Measurements from ENCODE around the gene RALBP1. TPM values are rescaled to one million over a fixed set of nuclear protein-coding genes. Genes with fewer than 3 reads are reported as not detected.
"Not testable (repeated sequence)": the region's sequence is repeated elsewhere in the genome, so short reads cannot be mapped to it uniquely, and the experiment has no call there.

Gene RALBP1
- total RNA-seq, 4 donors from 2014 or later: 103 to 164 (median 115) TPM

- no peaks in the 10 kb centered on the region for H3K27me3 ChIP-seq
- H3K4me1 ChIP-seq: peaks cover 0 to 32% (median 23%) of the 10 kb centered on the region in 4 donors
- H3K9me3 ChIP-seq: no peaks in the 10 kb centered on the region
- no peaks in the 10 kb centered on the region for H3K36me3 ChIP-seq
- 56% methylated on average over 3 of the region's 3 CpGs for WGBS
- no peak for TF ChIP-seq POLR2AphosphoS5 (IDR thresholded peaks at IDR 0.05)
- H3K27ac ChIP-seq (replicated peaks in 1 of 4): peak overlapping the region in 2 of 4 donors; percentile 43 to 47
- intact Hi-C loops (cut with DNase I): no loop called here
- no peak overlapping the region for H3K4me3 ChIP-seq
- DNase-seq (ENCODE audit: extremely low spot score): peak; percentile 21
Observed at GRCh38 chr18:9429662-9429993, 45.7 kb upstream of the RALBP1 start.

DNA sequence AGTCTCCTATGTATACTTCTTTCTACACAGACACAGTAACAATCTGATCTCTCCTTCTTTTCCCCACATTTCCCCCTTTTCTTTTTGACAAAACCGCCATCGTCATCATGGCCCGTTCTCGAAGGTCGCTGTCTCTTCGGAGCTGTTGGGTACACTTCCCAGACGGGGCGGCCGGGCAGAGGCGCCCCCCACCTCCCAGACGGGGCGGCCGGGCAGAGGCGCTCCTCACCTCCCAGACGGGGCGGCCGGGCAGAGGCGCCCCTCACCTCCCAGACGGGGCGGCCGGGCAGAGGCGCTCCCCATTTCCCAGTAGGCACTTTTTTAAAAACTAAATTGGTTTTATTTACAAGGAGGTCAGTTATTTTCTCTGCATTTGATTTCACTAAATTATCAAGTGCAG is 45.0 kb upstream of the RALBP1 start:
- DNase-seq (ENCODE audit: extremely low spot score); intact Hi-C loops (cut with DNase I); H3K4me3 ChIP-seq; H3K36me3 ChIP-seq; H3K9me3 ChIP-seq; H3K27ac ChIP-seq (replicated peaks in 1 of 4); H3K27me3 ChIP-seq: not testable (repeated sequence)
- peaks cover 0 to 32% (median 23%) of the 10 kb centered on the region in 4 donors for H3K4me1 ChIP-seq
- WGBS: 94% methylated on average over 22 of the region's 22 CpGs

GRCh38 chr18:9431296-9431695 is 44.0 kb upstream of the RALBP1 start:
- 94% methylated on average over 6 of the region's 6 CpGs for WGBS
- Histone ChIP-seq H3K4me3 (no peak overlapping the region), H3K36me3 (no peaks in the 10 kb centered on the region), H3K4me1 (peaks cover 0 to 32% (median 23%) of the 10 kb centered on the region in 4 donors), H3K27ac (replicated peaks in 1 of 4) (no peak overlapping the region), H3K9me3 (no peaks in the 10 kb centered on the region), H3K27me3 (no peaks in the 10 kb centered on the region)
- intact Hi-C loops (cut with DNase I): no loop called here
- peak; percentile 24 for DNase-seq (ENCODE audit: extremely low spot score)
- TF ChIP-seq POLR2AphosphoS5 (IDR thresholded peaks at IDR 0.05): no peak
- TF ChIP-seq POLR2A (IDR thresholded peaks at IDR 0.05; ENCODE audit: low read depth): no peak
- TF ChIP-seq EP300 (IDR thresholded peaks at IDR 0.05): no peak
- TF ChIP-seq, protein P1, sequence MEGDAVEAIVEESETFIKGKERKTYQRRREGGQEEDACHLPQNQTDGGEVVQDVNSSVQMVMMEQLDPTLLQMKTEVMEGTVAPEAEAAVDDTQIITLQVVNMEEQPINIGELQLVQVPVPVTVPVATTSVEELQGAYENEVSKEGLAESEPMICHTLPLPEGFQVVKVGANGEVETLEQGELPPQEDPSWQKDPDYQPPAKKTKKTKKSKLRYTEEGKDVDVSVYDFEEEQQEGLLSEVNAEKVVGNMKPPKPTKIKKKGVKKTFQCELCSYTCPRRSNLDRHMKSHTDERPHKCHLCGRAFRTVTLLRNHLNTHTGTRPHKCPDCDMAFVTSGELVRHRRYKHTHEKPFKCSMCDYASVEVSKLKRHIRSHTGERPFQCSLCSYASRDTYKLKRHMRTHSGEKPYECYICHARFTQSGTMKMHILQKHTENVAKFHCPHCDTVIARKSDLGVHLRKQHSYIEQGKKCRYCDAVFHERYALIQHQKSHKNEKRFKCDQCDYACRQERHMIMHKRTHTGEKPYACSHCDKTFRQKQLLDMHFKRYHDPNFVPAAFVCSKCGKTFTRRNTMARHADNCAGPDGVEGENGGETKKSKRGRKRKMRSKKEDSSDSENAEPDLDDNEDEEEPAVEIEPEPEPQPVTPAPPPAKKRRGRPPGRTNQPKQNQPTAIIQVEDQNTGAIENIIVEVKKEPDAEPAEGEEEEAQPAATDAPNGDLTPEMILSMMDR (IDR thresholded peaks at IDR 0.05): no peak

- H3K9me3 ChIP-seq; intact Hi-C loops (cut with DNase I); DNase-seq (ENCODE audit: extremely low spot score); H3K27ac ChIP-seq (replicated peaks in 1 of 4); H3K4me3 ChIP-seq; H3K27me3 ChIP-seq; H3K36me3 ChIP-seq: not testable (repeated sequence)
- H3K4me1 ChIP-seq: peaks cover 0 to 31% (median 23%) of the 10 kb centered on the region in 4 donors
- WGBS: 92% methylated on average over 8 of the region's 10 CpGs
Observed at GRCh38 chr18:9433122-9433521, 42.2 kb upstream of the RALBP1 start.

GRCh38 chr18:9433671-9434121 is 41.6 kb upstream of the RALBP1 start:
- WGBS: 21% methylated on average over 10 of the region's 10 CpGs
- Histone ChIP-seq H3K4me3 (peak overlapping the region in 1 of 4 donors; percentile 7), H3K4me1 (peaks cover 0 to 25% (median 23%) of the 10 kb centered on the region in 4 donors), H3K27me3 (no peaks in the 10 kb centered on the region), H3K36me3 (no peaks in the 10 kb centered on the region), H3K9me3 (no peaks in the 10 kb centered on the region), H3K27ac (replicated peaks in 1 of 4) (peak overlapping the region in 2 of 4 donors; percentile 8 to 44)
- TF ChIP-seq EP300 (IDR thresholded peaks at IDR 0.05) (no peak), POLR2AphosphoS5 (IDR thresholded peaks at IDR 0.05) (no peak), POLR2A (IDR thresholded peaks at IDR 0.05; ENCODE audit: low read depth) (no peak)
- TF ChIP-seq, protein P1 (IDR thresholded peaks at IDR 0.05): no peak
- intact Hi-C loops (cut with DNase I): no loop called here
- DNase-seq (ENCODE audit: extremely low spot score): peak; percentile 86

- WGBS: 59% methylated on average over 11 of the region's 18 CpGs
- DNase-seq (ENCODE audit: extremely low spot score): peak; percentile 53
- peak overlapping the region in 1 of 4 donors; percentile 44 for H3K27ac ChIP-seq (replicated peaks in 1 of 4)
- H3K4me3 ChIP-seq: peak overlapping the region in 1 of 4 donors; percentile 7
- TF ChIP-seq POLR2AphosphoS5 (IDR thresholded peaks at IDR 0.05) (no peak), EP300 (IDR thresholded peaks at IDR 0.05) (no peak), POLR2A (IDR thresholded peaks at IDR 0.05; ENCODE audit: low read depth) (no peak)
- TF ChIP-seq, protein P1 (IDR thresholded peaks at IDR 0.05): no peak
- H3K4me1 ChIP-seq: peaks cover 0 to 22% (median 17%) of the 10 kb centered on the region in 4 donors
- no peaks in the 10 kb centered on the region for H3K27me3 ChIP-seq
- no peaks in the 10 kb centered on the region for H3K36me3 ChIP-seq
- intact Hi-C loops (cut with DNase I): no loop called here
- no peaks in the 10 kb centered on the region for H3K9me3 ChIP-seq
Observed at GRCh38 chr18:9434122-9434701, 41.1 kb upstream of the RALBP1 start.

All from esophagus muscularis mucosa (tissue), 4 donors.